Muscle of back (tissue), 11 donors: ENCODE results near the gene SUN3. TPM values are rescaled to one million over a fixed set of nuclear protein-coding genes. Genes with fewer than 3 reads are reported as not detected.
A peak's percentile ranks its signal among the peaks of the same experiment; 100 is the strongest.
"Not testable (repeated sequence)": the region's sequence is repeated elsewhere in the genome, so short reads cannot be mapped to it uniquely, and the experiment has no call there.

Experiments used
- DNase-seq, 3 donors: peaks; one replicate each; pipeline versions ENCODE4 v3.0.0 to v3.0.0-alpha.2; 2013
- polyA plus RNA-seq, 10 donors: library from polyadenylated mRNA; unstranded; fragments of 120-200 nt; gene quantifications; one replicate each; pipeline ENCODE4 v1.2.1, GENCODE V29; 2013; ENCODE audit not compliant: insufficient read length in 10 of 10

The SUN3 gene
- polyA plus RNA-seq, 10 donors: not detected

- peak; percentile 58 to 81 (median 71) for DNase-seq
Observed at GRCh38 chr7:47945261-47946015, 83.5 kb downstream of the SUN3 start.

- DNase-seq: no peak
Observed at GRCh38 chr7:47944536-47945260, 84.2 kb downstream of the SUN3 start.

- no peak for DNase-seq
Observed at GRCh38 chr7:47943676-47944474, 85.0 kb downstream of the SUN3 start.

- not testable (repeated sequence) for DNase-seq
Observed at GRCh38 chr7:47942651-47943050, 86.3 kb downstream of the SUN3 start.

GRCh38 chr7:47942132-47942531 is 86.8 kb downstream of the SUN3 start:
- DNase-seq: no peak

GRCh38 chr7:47941136-47941844 is 87.6 kb downstream of the SUN3 start:
- DNase-seq: peak in 1 of 3 donors; percentile 59

- DNase-seq: peak in 1 of 3 donors; percentile 26
Observed at GRCh38 chr7:47940088-47941013, 88.6 kb downstream of the SUN3 start.

- DNase-seq: no peak
Observed at GRCh38 chr7:47939425-47940036, 89.4 kb downstream of the SUN3 start.

GRCh38 chr7:47938574-47939165 is 90.2 kb downstream of the SUN3 start:
- no peak for DNase-seq

- no peak for DNase-seq
Observed at GRCh38 chr7:47937711-47938573, 91.0 kb downstream of the SUN3 start.

Other genes starting within 250 kb of the SUN3 start
- 1 to 10 TPM in 2 of 10 donors, under 1 TPM in 8; 0.14 to 1.4 (median 0.67) TPM for gene PKD1L1, start 80.6 kb downstream of the SUN3 start, polyA plus RNA-seq
- 10 to 100 TPM; 13.0 to 23.1 (median 17.5) TPM for gene HUS1, start 49.5 kb downstream of the SUN3 start, polyA plus RNA-seq
- gene C7orf57, start 6.4 kb upstream of the SUN3 start, polyA plus RNA-seq: under 1 TPM in 8 of 10 donors, not detected in 2; 0.08 to 0.36 (median 0.22) TPM
- gene UPP1, start 60.2 kb upstream of the SUN3 start, polyA plus RNA-seq: 1 to 10 TPM in 9 of 10 donors, under 1 TPM in 1; 0.95 to 4.6 (median 2.0) TPM
- gene ABCA13, start 142.4 kb upstream of the SUN3 start, polyA plus RNA-seq: under 1 TPM; 0.01 to 0.25 (median 0.13) TPM